Ovary (tissue), 9 donors: Measurements from ENCODE around the gene HS1BP3. TPM values are rescaled to one million over a fixed set of nuclear protein-coding genes. Genes with fewer than 3 reads are reported as not detected.
A peak's percentile ranks its signal among the peaks of the same experiment; 100 is the strongest.

Experiments
- DNase-seq, 5 donors: peaks; one replicate each; pipeline ENCODE4 v3.0.0-alpha.2; 2019 to 2020
- H3K27ac ChIP-seq, 2 donors: fragments of 200-600 bp; one replicate each; pipeline versions ENCODE4 v1.5.1 to v1.8.0; 2019 to 2022
- H3K27me3 ChIP-seq: fragments of 200-600 bp; one replicate; pipeline ENCODE4 v1.8.0; 2022
- H3K36me3 ChIP-seq: fragments of 200-600 bp; sonication (generic); one replicate; pipeline ENCODE4 v1.5.1; 2019
- H3K4me1 ChIP-seq: one replicate; pipeline ENCODE4 v1.8.1; 2013; ENCODE audit warnings: mild to moderate bottlenecking, moderate library complexity; ENCODE audit not compliant: insufficient read depth
- H3K4me3 ChIP-seq: fragments of 200-600 bp; sonication (generic); one replicate; pipeline ENCODE4 v1.5.1; 2017
- H3K9me3 ChIP-seq, 2 donors: fragments of 200-600 bp in 1 of 2; sonication (generic) in 1 of 2; one replicate each; pipeline versions ENCODE4 v1.5.1 to v1.8.1; 2013 to 2019; ENCODE audit warnings: mild to moderate bottlenecking in 1 of 2, moderate library complexity in 1 of 2
- EP300 ChIP-seq: sonication (generic); formaldehyde crosslinking; IDR thresholded peaks from one replicate; pipeline ENCODE4 v1.6.1; 2017; ENCODE audit warnings: antibody characterized with exemption
- POLR2A ChIP-seq: fragments of 450-650 bp; IDR thresholded peaks from one replicate; pipeline ENCODE4 v1.6.1; 2017; ENCODE audit warnings: antibody characterized with exemption, mild to moderate bottlenecking, moderate library complexity
- WGBS, 3 donors: extraction: QIAGEN DNeasy Blood & Tissue Kit in 1 of 3; methylation state at CpG; one replicate each; pipeline versions ENCODE4 v1.1.5 to v1.1.7; 2013 to 2017; 5-methylcytosine and 5-hydroxymethylcytosine counted together
- intact Hi-C, 4 donors: fragments of 100-400 bp; cut with DNase I; formaldehyde crosslinking; loops; one replicate each; pipeline versions ENCODE4 v1.11.0 to v1.15.1; 2022 to 2023
- polyA plus RNA-seq, 2 donors: library from polyadenylated mRNA; stranded (reverse); fragments of 200-250 nt in 1 of 2; fragments of 350-450 nt in 1 of 2; fragmentation: Illumina TruSeq in 1 of 2; extraction: RNeasy Lipid Tissue Mini Kit (QIAGEN cat#74804) in 1 of 2; gene quantifications; one replicate each; pipeline ENCODE4 v1.2.3, GENCODE V29; 2013 to 2014
- total RNA-seq, 7 donors: library from RNA; depleted of rRNA in 2 of 7; stranded (reverse); fragments of >200 nt in 2 of 7; fragmentation: NEBNext Ultra II Directional in 3 of 7; extraction: Animal tissue kit (Norgen Biotek cat#: 25700) in 3 of 7; gene quantifications; one replicate each; pipeline versions ENCODE4 v1.1.0 to v1.2.4, GENCODE V29; 2016 to 2023
- TF ChIP-seq, protein P1 (sequence below), 3 donors: fragments of 450-650 bp in 2 of 3; fragments of 200-600 bp in 1 of 3; IDR thresholded peaks; one replicate each; pipeline versions ENCODE4 v1.5.1 to v1.8.0; 2016 to 2022; ENCODE audit warnings: antibody characterized with exemption in 3 of 3, mild to moderate bottlenecking in 1 of 3
- donor health status: DM: no; HTN: no; CAD: no; lungs with moderate emphysema.
- donor health status: DM: no; HTN: no; CAD: no.
- donor health status: Bipolar disorder and iron deficiency.
- donor health status: DM: yes; HTN: yes; CAD: no.
- donor health status: DM: no; HTN: no; CAD: no.
- donor health status: DM: yes; HTN: yes; CAD: no.

HS1BP3 gene
- total and polyA plus RNA-seq, 9 donors, result 12.0 to 24.4 (median 22.2) TPM

DNA sequence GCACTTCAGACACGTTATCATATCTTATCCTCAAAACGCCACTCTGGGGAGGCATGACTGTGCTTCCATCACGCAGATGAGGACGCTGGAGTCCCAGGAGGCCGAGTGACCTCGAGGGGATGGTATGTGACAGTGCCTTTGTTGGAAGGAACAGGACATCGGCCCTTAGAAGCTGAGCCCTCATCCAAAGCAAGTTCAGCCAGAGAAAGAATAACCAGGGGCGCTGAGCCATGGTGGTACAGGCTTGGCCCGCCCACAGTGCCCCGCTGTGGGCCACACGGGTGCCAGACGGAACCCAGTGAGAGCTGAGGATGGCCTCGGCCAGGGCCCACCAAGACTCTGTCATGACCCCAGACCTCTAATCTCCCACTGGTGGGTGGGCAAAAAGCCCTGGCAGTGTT is 31.3 kb downstream of the HS1BP3 start:
- no peaks in the 10 kb centered on the region for H3K36me3 ChIP-seq
- 79 to 86% (median 83%) methylated on average over 13 of the region's 13 CpGs for WGBS, 3 donors
- H3K9me3 ChIP-seq, result no peaks in the 10 kb centered on the region
- DNase-seq, result peak in 2 of 5 donors; percentile 39 to 45
- no peak overlapping the region for H3K4me3 ChIP-seq
- TF ChIP-seq, protein P1, sequence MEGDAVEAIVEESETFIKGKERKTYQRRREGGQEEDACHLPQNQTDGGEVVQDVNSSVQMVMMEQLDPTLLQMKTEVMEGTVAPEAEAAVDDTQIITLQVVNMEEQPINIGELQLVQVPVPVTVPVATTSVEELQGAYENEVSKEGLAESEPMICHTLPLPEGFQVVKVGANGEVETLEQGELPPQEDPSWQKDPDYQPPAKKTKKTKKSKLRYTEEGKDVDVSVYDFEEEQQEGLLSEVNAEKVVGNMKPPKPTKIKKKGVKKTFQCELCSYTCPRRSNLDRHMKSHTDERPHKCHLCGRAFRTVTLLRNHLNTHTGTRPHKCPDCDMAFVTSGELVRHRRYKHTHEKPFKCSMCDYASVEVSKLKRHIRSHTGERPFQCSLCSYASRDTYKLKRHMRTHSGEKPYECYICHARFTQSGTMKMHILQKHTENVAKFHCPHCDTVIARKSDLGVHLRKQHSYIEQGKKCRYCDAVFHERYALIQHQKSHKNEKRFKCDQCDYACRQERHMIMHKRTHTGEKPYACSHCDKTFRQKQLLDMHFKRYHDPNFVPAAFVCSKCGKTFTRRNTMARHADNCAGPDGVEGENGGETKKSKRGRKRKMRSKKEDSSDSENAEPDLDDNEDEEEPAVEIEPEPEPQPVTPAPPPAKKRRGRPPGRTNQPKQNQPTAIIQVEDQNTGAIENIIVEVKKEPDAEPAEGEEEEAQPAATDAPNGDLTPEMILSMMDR (IDR thresholded peaks at IDR 0.05), result no peak
- no peak for TF ChIP-seq POLR2A
- TF ChIP-seq EP300, result no peak
- peak overlapping the region; percentile 79 to 90 for H3K27ac ChIP-seq
- no peaks in the 10 kb centered on the region for H3K27me3 ChIP-seq
- H3K4me1 ChIP-seq, result peaks cover 36% of the 10 kb centered on the region
- intact Hi-C loops, result loop anchor here in 3 of 4 donors (5.0 kb wide), 1 partner anchor 172 kb away; the partner anchor contains the start of gene RHOB (in 3 of the 3)

DNA sequence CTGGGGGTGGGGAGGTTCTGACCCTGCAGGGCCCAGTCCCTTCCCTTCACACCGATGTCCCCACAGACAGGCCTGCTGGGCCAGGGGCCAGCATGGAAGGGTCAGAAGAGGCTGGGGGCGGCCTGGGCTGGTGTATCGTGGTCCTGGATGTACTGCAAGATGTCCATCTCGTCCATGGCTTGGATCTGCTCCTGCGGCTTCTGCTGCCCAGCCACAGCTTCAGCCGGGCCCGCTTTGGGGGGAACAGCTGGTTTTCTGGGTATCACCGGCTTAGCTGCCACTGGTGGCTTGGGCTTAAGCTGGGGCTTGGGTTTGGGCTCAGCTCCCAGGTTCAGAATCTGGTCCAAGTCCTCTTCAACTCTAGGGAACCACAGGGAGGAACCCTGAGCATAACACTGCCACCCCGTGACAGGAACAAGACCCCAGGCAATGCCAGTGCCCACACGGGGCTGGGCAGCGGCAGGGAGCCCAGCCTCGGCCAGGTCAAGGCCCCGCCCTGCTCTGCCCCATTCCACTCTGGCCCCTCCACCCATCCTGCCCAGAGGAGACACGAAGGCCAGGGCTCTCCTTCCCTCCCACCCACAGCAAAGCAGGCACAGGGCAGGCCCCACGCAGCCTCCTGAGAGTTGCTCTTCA is 31.9 kb downstream of the HS1BP3 start:
- peak overlapping the region; percentile 79 to 90 for H3K27ac ChIP-seq
- H3K9me3 ChIP-seq, result no peaks in the 10 kb centered on the region
- WGBS, 3 donors, result 77 to 89% (median 86%) methylated on average over 15 of the region's 15 CpGs
- TF ChIP-seq EP300 (no peak), POLR2A (no peak)
- TF ChIP-seq, protein P1 (IDR thresholded peaks at IDR 0.05), result no peak
- intact Hi-C loops, result loop anchor here in 3 of 4 donors (5.0 kb wide), 1 partner anchor 172 kb away; the partner anchor contains the start of gene RHOB (in 3 of the 3)
- DNase-seq, result peak in 3 of 5 donors; percentile 45 to 64 (median 52)
- no peaks in the 10 kb centered on the region for H3K27me3 ChIP-seq
- H3K36me3 ChIP-seq, result no peaks in the 10 kb centered on the region
- H3K4me3 ChIP-seq, result no peak overlapping the region
- H3K4me1 ChIP-seq, result peaks cover 36% of the 10 kb centered on the region

DNA sequence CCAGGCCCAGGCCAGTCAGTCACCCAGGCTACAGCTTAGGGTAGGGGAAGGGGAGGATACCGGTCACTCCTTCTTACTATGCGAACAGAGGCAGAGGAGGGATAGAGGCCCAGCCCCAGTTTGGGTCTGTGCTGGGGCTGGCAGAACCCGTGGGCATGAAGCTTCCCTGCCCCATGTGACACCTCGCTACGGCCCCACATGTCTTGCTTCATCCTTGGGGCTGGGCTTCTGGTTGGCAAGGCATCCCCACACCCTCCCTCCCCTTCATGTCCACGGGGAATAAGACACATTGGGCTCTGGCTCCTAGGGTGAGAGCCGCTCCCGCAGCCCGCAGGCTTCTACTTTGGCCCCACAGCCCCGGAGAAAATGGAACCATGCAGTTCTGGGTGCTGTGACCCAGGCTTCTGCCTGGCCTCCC is 32.4 kb downstream of the HS1BP3 start:
- WGBS, 3 donors, result 40 to 72% (median 62%) methylated on average over 10 of the region's 10 CpGs
- H3K27ac ChIP-seq, result peak overlapping the region; percentile 79 to 90
- intact Hi-C loops, result loop anchor here in 3 of 4 donors (5.0 kb wide), 1 partner anchor 171 kb away; the partner anchor contains the start of gene RHOB (in 3 of the 3)
- H3K9me3 ChIP-seq, result no peaks in the 10 kb centered on the region
- no peaks in the 10 kb centered on the region for H3K27me3 ChIP-seq
- TF ChIP-seq, protein P1 (IDR thresholded peaks at IDR 0.05), result no peak
- TF ChIP-seq EP300 (no peak), POLR2A (no peak)
- H3K4me1 ChIP-seq, result peaks cover 36% of the 10 kb centered on the region
- DNase-seq, result peak in 3 of 5 donors; percentile 53 to 70 (median 63)
- no peaks in the 10 kb centered on the region for H3K36me3 ChIP-seq
- H3K4me3 ChIP-seq, result no peak overlapping the region

DNA sequence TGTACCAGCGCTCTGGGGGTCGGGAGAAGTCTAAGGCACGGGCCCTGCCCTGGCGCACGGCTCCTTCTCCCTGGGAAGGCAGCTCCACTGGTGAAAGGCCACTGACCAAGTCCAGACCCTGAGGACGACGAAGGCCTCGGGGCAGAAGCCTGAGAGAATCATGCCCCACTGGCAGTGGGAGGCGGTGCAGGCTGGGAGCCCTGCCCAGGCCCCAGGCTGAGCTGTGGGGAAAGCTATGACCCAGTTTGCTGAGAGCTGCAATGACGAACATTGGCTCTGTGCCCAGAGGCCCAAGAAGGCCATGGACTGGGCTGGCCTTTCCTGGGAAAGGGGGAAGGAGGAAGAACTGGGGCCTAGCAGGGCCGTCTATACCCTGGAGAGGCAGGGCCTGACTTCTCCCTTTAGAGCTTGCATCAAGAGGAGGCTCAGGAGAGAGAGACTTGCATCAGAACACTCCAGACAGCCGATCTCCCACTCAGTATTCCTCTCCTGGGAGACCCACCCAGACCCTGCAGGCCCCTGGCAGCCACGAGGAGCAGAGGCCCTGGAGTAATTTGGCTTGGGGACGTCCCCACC is 32.9 kb downstream of the HS1BP3 start:
- TF ChIP-seq EP300 (peak; percentile 88), POLR2A (no peak)
- TF ChIP-seq, protein P1 (IDR thresholded peaks at IDR 0.05), result peak; percentile 77 to 94 (median 81)
- intact Hi-C loops, result loop anchor here in 3 of 4 donors (5.0 kb wide), 1 partner anchor 171 kb away; the partner anchor contains the start of gene RHOB (in 3 of the 3)
- no peak overlapping the region for H3K4me3 ChIP-seq
- H3K27me3 ChIP-seq, result no peaks in the 10 kb centered on the region
- DNase-seq, result peak; percentile 98 to 100 (median 99)
- no peaks in the 10 kb centered on the region for H3K9me3 ChIP-seq
- H3K27ac ChIP-seq, result peak overlapping the region; percentile 79 to 90
- H3K36me3 ChIP-seq, result no peaks in the 10 kb centered on the region
- 15 to 20% (median 20%) methylated on average over 14 of the region's 14 CpGs for WGBS, 3 donors
- peaks cover 40% of the 10 kb centered on the region for H3K4me1 ChIP-seq
